HG02759 (cell line): ENCODE data around the gene ASIC1.

Experiments used
- ATAC-seq: cut with Tn5 transposase; IDR thresholded peaks from one replicate; pipeline ENCODE4 v1.9.1; 2021; ENCODE audit warnings: mild to moderate bottlenecking, moderate library complexity; ENCODE audit not compliant: unreplicated experiment

The ASIC1 gene

DNA sequence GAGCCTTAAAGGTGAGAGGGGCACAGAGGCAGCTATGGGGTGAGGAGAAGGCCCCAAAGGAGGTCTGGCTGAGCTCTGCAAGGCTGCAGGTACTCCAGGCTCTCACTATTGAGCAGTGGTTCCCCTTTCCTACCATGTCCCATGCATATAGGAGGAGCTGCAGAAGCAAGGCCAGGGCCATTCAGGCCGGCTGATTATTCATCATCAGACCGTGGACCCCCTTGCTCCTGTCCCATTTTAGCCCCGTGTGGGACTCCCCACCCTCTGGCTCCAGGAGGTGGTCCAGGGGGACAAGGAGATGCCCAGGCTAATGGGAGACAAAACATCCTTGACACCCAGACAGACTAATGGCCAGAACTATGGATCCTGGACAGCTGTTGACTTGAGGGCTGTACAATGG, 49.5 kb downstream of the ASIC1 start:
- no peak for ATAC-seq

- no peak for ATAC-seq
Measured at GRCh38 chr12:50107416-50108268, 50.2 kb downstream of the ASIC1 start.

GRCh38 chr12:50109319-50109718, 51.9 kb downstream of the ASIC1 start:
- no peak for ATAC-seq

DNA sequence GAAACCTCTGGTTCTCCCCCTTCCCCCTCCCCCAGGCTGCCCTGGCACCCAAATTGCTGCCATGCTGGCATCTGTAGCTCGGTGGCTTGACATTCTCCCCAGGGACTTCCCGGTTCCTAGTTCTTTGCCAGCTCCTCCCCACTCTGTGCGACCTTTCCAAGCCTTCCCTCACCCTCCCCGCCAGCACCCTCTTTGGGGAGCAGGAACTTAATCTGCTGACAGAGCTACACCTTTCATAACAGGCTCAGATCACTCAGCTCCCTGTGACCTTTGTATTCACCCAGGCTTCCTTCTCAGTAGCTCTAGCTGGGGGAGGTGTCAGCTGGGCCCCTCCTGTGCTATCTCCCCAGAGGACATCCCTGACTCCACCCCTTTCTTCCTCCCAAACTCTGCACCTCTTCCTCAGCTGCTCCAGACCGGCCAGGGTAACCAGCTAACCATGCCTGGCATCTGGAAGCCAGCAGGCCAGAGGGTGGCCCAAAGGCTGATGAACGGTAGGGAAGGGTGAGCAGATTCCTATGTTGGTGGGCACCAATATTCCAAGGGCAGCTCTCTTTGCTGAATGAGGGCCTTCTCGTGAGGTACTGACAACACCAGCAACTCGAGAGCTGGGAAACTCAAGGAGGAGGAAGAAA, 52.8 kb downstream of the ASIC1 start:
- no peak for ATAC-seq

DNA sequence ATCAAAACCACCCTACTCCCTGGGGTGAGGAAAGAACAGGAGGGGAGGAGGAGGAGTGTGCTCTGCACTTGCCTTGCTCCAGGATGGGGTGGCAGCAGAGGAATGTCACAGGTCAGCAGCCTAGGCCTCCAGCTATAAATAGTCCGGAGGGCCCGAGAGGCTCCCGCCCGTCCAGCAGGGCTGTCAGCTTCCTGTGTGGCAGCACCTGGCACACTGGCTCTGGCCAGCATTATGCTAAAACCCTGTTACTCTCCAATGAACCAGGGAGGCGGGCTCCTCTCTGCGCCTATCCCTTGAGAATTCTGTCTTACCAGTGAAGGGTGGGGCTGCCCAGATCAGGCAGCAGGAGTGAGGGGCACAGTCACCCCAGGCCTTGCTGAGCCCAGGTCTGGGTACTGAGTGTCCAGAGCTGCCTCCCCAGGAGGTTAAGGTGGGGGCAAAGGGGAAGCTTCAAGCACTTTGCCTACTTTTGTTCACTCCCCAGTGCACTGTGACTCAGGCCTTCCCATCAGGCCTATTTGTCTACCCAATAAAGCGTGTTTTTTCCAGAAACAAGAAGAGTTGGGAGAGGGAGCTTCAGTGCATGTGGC, 53.5 kb downstream of the ASIC1 start:
- no peak for ATAC-seq

- ATAC-seq: peak; percentile 2
Measured at GRCh38 chr12:50111395-50111692, 53.9 kb downstream of the ASIC1 start.

DNA sequence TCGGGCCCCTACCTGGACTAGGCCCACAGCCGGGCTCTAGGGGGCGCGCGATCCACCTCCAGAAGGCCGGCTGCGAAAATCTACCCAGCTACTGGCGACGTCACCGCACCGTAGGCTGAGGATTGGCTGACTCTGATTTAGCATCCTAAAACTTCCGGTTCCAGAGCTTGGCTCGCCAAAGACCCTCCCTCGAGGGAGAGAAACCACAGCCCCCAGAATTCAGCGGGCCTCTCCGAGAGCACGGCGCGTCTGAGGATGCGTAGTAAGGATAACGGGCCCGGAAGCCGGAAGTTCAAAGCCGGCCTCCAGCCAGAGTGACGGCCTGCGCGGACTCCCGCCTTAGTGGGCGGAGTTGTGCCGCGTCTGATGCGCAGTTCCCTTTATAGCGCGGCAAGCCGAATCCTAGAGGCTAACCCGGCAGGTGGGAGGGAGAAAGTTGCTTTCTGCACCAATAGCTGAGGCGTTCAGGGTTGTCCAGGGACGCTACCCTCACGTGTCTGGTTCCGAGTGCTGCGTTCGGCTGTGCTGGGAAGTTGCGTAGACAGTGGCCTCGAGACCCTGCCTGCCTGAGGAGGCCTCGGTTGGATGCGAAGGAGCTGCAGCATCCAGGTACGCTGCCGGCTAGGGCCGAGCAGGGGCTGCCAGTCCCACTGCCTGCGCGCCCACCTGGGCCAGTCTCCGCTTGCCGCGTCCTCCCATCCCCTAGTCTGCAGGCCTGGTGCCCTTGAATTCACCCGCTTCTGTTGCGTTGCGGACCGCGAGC, 54.5 kb downstream of the ASIC1 start, which contains the start of gene COX14:
Gene COX14, plus strand, starts transcription at position 544 of the 763 bp plus-strand sequence. CDS start 7,808 bp downstream, outside the sequence.
- peak; percentile 80 for ATAC-seq

GRCh38 chr12:50112456-50113218, 55.2 kb downstream of the ASIC1 start:
- ATAC-seq: no peak

DNA sequence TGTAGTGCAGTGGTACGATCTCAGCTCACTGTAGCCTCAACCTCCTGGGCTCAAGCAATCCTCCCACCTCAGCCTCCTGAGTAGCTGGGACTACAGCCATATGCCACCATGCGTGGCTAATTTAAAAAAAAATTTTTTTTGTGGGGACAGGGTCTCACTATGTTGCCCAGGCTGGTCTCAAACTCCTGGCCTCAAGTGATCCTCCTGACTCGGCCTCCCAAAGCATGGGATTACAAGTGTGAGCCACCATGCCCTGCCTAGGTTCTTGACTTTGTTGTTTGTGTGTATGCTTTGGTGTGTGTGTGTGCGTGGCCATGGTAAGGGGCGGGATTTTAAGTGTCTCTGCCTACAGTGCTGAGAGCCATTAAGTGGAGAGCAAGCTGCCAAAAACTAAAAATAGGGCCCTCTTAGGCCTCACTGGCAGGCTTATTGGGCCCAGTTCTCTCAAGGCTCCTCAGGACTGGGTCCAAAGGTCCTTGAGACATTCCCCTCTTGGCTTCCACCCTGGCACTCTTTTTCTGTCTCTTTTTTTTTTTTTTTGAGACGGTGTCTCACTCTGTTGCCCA, 59.7 kb downstream of the ASIC1 start:
- ATAC-seq: no peak

GRCh38 chr12:50119387-50119786, 62.0 kb downstream of the ASIC1 start:
- no peak for ATAC-seq

DNA sequence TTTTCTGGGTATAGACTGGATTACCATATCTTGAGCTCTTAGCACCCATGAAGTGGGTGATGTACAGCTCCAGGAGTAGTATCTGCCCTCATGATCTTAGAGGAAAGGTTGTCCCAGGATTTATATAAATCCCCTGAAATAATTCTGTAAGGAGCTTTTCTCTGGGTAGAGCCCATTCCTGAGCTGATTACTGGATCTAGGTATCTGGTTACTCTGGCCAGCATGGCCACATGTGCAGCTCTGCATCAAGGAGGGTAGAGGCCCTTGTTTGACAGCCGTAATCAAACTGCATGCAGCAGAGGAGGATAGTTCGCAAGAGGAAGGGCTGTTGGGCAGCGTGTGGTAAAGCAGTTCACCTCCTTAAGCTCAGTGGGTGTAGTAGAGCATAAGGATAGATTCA, 63.1 kb downstream of the ASIC1 start:
- ATAC-seq: no peak

- ATAC-seq: no peak
Measured at GRCh38 chr12:50120953-50121352, 63.6 kb downstream of the ASIC1 start.

- ATAC-seq: no peak
Measured at GRCh38 chr12:50121641-50122040, 64.2 kb downstream of the ASIC1 start.

DNA sequence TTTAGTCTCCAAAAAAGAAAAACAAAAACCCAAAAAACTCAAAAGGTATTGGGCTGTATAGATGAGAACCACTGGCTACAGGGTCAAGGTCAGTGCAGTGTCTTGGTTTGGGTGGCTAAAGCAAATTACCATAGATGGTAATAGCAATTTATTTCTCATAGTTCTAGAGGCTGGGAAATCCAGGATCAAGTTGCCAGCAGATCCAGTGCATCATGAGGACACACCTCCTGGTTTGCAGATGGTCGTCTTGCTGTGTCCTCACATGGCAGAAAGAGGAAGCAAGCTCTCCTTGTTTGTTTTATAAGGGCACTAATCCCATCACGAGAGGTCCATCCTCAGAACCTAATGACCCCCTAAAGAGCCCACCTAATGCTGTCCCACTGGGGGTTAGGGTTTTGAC, 65.8 kb downstream of the ASIC1 start:
- no peak for ATAC-seq

DNA sequence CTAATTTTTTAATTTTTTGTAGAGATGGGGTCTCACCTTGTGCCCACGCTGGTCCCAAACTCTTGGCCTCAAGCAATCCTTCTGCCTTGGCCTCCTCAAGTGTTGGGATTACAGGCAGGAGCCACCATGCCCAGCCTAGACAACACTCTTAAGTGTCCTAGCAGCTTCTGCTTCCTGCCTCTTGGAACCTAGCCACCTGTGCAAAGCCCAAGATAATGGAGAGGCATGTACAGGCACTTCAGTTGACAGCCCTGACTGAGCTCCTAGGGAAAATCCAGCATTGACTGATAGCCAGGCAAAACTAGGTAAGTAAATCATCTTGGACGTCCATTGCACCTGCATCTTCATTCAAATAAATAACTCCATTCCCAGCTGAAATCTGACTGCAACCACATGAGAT, 70.2 kb downstream of the ASIC1 start:
- no peak for ATAC-seq

DNA sequence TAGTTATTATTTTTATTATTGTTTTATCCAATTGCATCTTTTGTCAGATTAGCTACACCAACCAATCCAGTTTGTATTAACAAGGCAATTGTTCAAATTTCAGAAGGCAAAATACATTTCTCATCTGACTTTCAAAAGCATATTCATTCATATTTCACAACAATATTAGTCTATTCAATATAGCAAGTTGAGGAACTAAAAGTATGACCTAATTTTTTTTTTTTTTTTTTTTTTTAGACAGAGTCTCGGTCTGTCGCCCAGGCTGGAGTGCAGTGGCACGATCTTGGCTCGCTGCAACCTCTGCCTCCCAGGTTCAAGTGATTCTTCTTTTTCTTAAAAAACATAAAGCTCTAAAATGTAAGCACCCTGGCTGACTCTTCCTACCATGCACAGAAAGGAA, 71.9 kb downstream of the ASIC1 start:
- no peak for ATAC-seq

DNA sequence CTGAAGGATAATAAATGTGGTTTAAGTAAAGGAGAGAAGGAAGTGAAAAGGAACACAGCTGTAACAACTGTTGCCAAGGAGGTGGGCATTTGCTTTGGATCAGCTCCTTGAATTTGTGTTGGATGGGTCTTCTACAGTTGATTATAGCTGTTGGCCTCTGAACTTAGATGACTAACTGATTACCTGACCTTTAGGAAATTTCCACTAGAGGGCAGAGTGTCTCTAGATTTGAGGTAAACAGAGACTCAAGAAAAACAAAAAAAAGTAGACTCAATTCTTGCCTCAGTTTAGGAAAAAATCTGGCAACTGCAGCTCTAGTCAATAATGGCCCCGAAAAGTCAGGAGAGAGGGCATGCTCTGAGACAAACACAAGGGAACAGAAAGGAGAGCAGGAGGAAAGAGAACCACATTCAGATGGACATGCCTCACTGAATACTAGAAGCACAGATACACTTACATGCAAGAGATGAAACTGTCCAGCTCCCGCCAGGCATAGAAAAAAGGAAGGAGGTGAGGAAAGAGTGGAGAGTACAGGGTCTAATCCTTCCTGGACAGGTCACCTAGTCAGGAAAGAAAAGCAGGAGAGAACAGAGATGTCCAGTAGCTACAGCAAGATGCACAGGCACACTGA, 75.2 kb downstream of the ASIC1 start:
- no peak for ATAC-seq
